Measurements from ENCODE around the gene THADA.

DNA sequence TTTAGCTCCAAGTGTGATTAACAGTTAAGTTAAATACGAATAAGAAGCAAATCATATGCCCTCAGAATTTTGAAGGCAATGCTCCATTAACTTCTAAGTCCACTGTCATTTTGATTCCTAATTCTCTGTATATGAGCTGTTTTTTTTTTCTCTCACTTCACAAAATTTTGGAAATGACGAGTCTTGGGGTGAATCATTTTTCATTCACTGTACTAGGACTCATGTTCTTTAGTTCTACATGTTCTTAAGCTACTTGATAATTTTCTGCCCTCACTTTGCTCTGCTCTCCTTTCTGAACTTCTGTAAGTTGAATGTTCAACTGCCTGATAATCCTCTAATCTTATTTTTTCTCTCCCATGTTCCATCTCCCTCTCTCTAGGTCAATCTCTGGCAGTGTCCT, 141.0 kb downstream of the THADA start:
- TF ChIP-seq, protein P1, sequence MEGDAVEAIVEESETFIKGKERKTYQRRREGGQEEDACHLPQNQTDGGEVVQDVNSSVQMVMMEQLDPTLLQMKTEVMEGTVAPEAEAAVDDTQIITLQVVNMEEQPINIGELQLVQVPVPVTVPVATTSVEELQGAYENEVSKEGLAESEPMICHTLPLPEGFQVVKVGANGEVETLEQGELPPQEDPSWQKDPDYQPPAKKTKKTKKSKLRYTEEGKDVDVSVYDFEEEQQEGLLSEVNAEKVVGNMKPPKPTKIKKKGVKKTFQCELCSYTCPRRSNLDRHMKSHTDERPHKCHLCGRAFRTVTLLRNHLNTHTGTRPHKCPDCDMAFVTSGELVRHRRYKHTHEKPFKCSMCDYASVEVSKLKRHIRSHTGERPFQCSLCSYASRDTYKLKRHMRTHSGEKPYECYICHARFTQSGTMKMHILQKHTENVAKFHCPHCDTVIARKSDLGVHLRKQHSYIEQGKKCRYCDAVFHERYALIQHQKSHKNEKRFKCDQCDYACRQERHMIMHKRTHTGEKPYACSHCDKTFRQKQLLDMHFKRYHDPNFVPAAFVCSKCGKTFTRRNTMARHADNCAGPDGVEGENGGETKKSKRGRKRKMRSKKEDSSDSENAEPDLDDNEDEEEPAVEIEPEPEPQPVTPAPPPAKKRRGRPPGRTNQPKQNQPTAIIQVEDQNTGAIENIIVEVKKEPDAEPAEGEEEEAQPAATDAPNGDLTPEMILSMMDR (IDR thresholded peaks at IDR 0.05; ENCODE audit: low read length) = no peak
- TF ChIP-seq EZH2 (IDR thresholded peaks at IDR 0.05; ENCODE audit: borderline replicate concordance, low read length) = no peak
